HepG2 (cell line): ENCODE measurements around the gene COMMD7. TPM values are rescaled to one million over a fixed set of nuclear protein-coding genes. Genes with fewer than 3 reads are reported as not detected.

Experiments
- ATAC-seq: fragments of 200-7000 bp; cut with Tn5 transposase; 3 replicates; pipeline ENCODE4 v1.9.1; 2020; ENCODE audit warnings: mild to moderate bottlenecking, moderate library complexity
- BruUV-seq: library from RNA; stranded (reverse); fragments of 400-500 nt; replicated peaks from 2 replicates; lab custom pipeline; 2021; lab: Mats Ljungman, UMichigan
- CTCF ChIA-PET: fragments of 300-600 bp; formaldehyde crosslinking; extraction: SDS; loops from one replicate; lab custom pipeline; 2021; ENCODE audit warnings: low total read pairs, inconsistent platforms, low intra/inter-chr PET ratio; lab: Yijun Ruan, JAX
- POLR2A ChIA-PET: fragments of 350-600 bp; sonication (Branson Sonifier 250); formaldehyde crosslinking; loops from one replicate; lab custom pipeline; 2020; ENCODE audit warnings: antibody characterized with exemption, inconsistent platforms; lab: Yijun Ruan, JAX
- DNase-seq: peaks from one replicate; pipeline ENCODE4 v3.0.0-alpha.2; 2015; ENCODE audit warnings: low spot score
- FAIRE-seq: peaks from 3 replicates; lab custom pipeline; 2011; peaks lifted over from hg19 to GRCh38; lab: Jason Lieb, UNC
- H2AFZ ChIP-seq: one replicate; pipeline ENCODE4 v1.6.1; 2011; ENCODE audit warnings: low read length, inconsistent platforms
- H3K27ac ChIP-seq: fragments of 300-600 bp; 3 replicates; pipeline ENCODE4 v1.8.0; 2011; ENCODE audit warnings: mixed run types, mild to moderate bottlenecking, mixed read lengths, low read length, inconsistent platforms; ENCODE audit not compliant: insufficient read depth; ENCODE audit errors: extremely low read length
- H3K27me3 ChIP-seq, 2 experiments: fragments of 200-600 bp in 1 of 2; 2 replicates in 1 of 2; 3 replicates in 1 of 2; pipeline versions ENCODE4 v1.6.0 to v1.8.0; 2011; ENCODE audit warnings: low read length in 2 of 2, mild to moderate bottlenecking in 2 of 2, moderate library complexity in 2 of 2, inconsistent platforms in 1 of 2; ENCODE audit not compliant: insufficient read depth in 2 of 2, control insufficient read depth in 1 of 2
- H3K36me3 ChIP-seq, 2 experiments: fragments of 200-600 bp in 1 of 2; replicated peaks in 1 of 2; 2 replicates in 1 of 2; 3 replicates in 1 of 2; pipeline versions ENCODE4 v1.5.1 to v1.8.0; 2011; ENCODE audit warnings: low read length in 2 of 2, inconsistent platforms in 1 of 2; ENCODE audit not compliant: insufficient read depth in 2 of 2, control insufficient read depth in 1 of 2
- H3K4me1 ChIP-seq: 2 replicates; pipeline ENCODE4 v1.5.1; 2012; ENCODE audit warnings: low read length, inconsistent platforms; ENCODE audit not compliant: insufficient read depth
- H3K4me2 ChIP-seq: 2 replicates; pipeline ENCODE4 v1.6.0; 2011; ENCODE audit warnings: low read depth, low read length, inconsistent platforms
- H3K4me3 ChIP-seq, 3 experiments: fragments of 200-600 bp in 1 of 3; sonication (generic), shearing (Covaris generic) in 1 of 3; replicated peaks in 1 of 3; 2 replicates each; pipeline ENCODE4 v1.5.1; 2011 to 2016; ENCODE audit warnings: low read length in 3 of 3, inconsistent platforms in 2 of 3, low read depth in 2 of 3, mild to moderate bottlenecking in 2 of 3, control low read depth in 1 of 3, mixed read lengths in 1 of 3; ENCODE audit not compliant: insufficient read depth in 1 of 3
- H3K79me2 ChIP-seq: one replicate; pipeline ENCODE4 v1.6.1; 2011; ENCODE audit warnings: low read length, inconsistent platforms; ENCODE audit not compliant: insufficient read depth
- H3K9ac ChIP-seq: 2 replicates; pipeline ENCODE4 v1.6.0; 2011; ENCODE audit warnings: mild to moderate bottlenecking, low read depth, low read length, inconsistent platforms; ENCODE audit not compliant: insufficient read depth
- H3K9me3 ChIP-seq: 2 replicates; pipeline ENCODE4 v1.5.1; 2012; ENCODE audit warnings: mild to moderate bottlenecking, low read length
- H4K20me1 ChIP-seq: 2 replicates; pipeline ENCODE4 v1.6.0; 2011; ENCODE audit warnings: inconsistent platforms, mild to moderate bottlenecking, low read length, moderate library complexity; ENCODE audit not compliant: insufficient read depth
- AGO2 ChIP-seq: fragments of 200-400 bp; formaldehyde crosslinking; optimal IDR thresholded peaks from 2 replicates; pipeline ENCODE3; 2017; ENCODE audit warnings: mild to moderate bottlenecking, low read depth, low read length, moderate library complexity
- ARNT ChIP-seq: fragments of 450-650 bp; IDR thresholded peaks from 2 replicates; pipeline ENCODE4 v1.6.1; 2017
- ARNT2 ChIP-seq: sonication (generic); formaldehyde crosslinking; IDR thresholded peaks from 2 replicates; pipeline ENCODE4 v1.8.0; 2022; ENCODE audit warnings: mild to moderate bottlenecking, low read depth, missing genetic modification reagents, moderate library complexity
- ATF7 ChIP-seq, 2 experiments: fragments of 450-650 bp in 1 of 2; sonication (generic) in 1 of 2; formaldehyde crosslinking in 1 of 2; IDR thresholded peaks; 2 replicates each; pipeline versions ENCODE4 v1.4.0 to v1.6.1; 2016 to 2020; ENCODE audit warnings: antibody characterized with exemption in 1 of 2, mild to moderate bottlenecking in 1 of 2, missing genetic modification reagents in 1 of 2
- CREB1 ChIP-seq, 2 experiments: fragments of 450-650 bp in 1 of 2; IDR thresholded peaks; 2 replicates each; pipeline ENCODE4 v1.6.1; 2016 to 2017; ENCODE audit warnings: control low read depth in 1 of 2, mild to moderate bottlenecking in 1 of 2, missing compliant biosample characterization in 1 of 2, missing genetic modification characterization in 1 of 2
- CTCF ChIP-seq: sonication (generic); formaldehyde crosslinking; IDR thresholded peaks from 2 replicates; pipeline ENCODE4 v1.5.0; 2020; ENCODE audit warnings: mild to moderate bottlenecking, missing genetic modification reagents, moderate library complexity
- SP4 ChIP-seq: sonication (generic); formaldehyde crosslinking; IDR thresholded peaks from 2 replicates; pipeline ENCODE4 v1.8.1; 2023; ENCODE audit warnings: mild to moderate bottlenecking, missing genetic modification reagents
- TEAD2 ChIP-seq: sonication (generic); formaldehyde crosslinking; IDR thresholded peaks from 2 replicates; pipeline ENCODE4 v1.9.0; 2021; ENCODE audit warnings: missing genetic modification reagents
- THAP7 ChIP-seq: sonication (generic); formaldehyde crosslinking; IDR thresholded peaks from 2 replicates; pipeline ENCODE4 v1.8.1; 2023; ENCODE audit warnings: mild to moderate bottlenecking, missing genetic modification reagents
- ZEB1 ChIP-seq: IDR thresholded peaks from 2 replicates; pipeline ENCODE4 v1.6.1; 2012; ENCODE audit warnings: mild to moderate bottlenecking, low read depth, inconsistent platforms; ENCODE audit not compliant: insufficient replicate concordance
- ZFX ChIP-seq: sonication (generic); formaldehyde crosslinking; IDR thresholded peaks from 2 replicates; pipeline ENCODE4 v1.4.0; 2020; ENCODE audit warnings: mild to moderate bottlenecking, low read depth, missing genetic modification reagents, moderate library complexity
- ZMYM4 ChIP-seq: sonication (generic); formaldehyde crosslinking; IDR thresholded peaks from 2 replicates; pipeline ENCODE4 v1.8.1; 2023; ENCODE audit warnings: mild to moderate bottlenecking, missing genetic modification reagents
- ZNF101 ChIP-seq: sonication (generic); formaldehyde crosslinking; IDR thresholded peaks from 2 replicates; pipeline ENCODE4 v1.4.0; 2020; ENCODE audit warnings: mild to moderate bottlenecking, low read depth, missing genetic modification reagents, borderline replicate concordance
- ZNF280B ChIP-seq: sonication (generic); formaldehyde crosslinking; IDR thresholded peaks from 2 replicates; pipeline ENCODE4 v1.5.0; 2020; ENCODE audit warnings: missing genetic modification reagents, mild to moderate bottlenecking, borderline replicate concordance
- ZNF326 ChIP-seq: sonication (generic); formaldehyde crosslinking; IDR thresholded peaks from 2 replicates; pipeline ENCODE4 v1.4.0; 2020; ENCODE audit warnings: missing genetic modification reagents, borderline replicate concordance
- ZNF572 ChIP-seq: sonication (generic); formaldehyde crosslinking; IDR thresholded peaks from 2 replicates; pipeline ENCODE4 v1.5.1; 2020; ENCODE audit warnings: mild to moderate bottlenecking, missing genetic modification reagents
- WGBS: methylation state at CpG from one replicate; pipeline ENCODE4 v1.1.6; 2017; ENCODE audit warnings: low lambda C conversion rate; 5-methylcytosine and 5-hydroxymethylcytosine counted together
- in situ Hi-C: cut with HindIII; loops from 2 replicates; pipeline ENCODE4 v1.10.0; 2017; ENCODE audit warnings: low pct_unique_long_range_greater_than_20kb; ENCODE audit not compliant: extremely low pct_ligation_motif_present
- intact Hi-C: fragments of 100-400 bp; cut with micrococcal nuclease; formaldehyde crosslinking; loops from one replicate; pipeline ENCODE4 v1.10.0; 2022; ENCODE audit not compliant: unreplicated experiment
- polyA plus RNA-seq, 8 experiments: library from polyadenylated mRNA; depleted of rRNA in 3 of 8; stranded (reverse) in 7 of 8; unstranded in 1 of 8; fragments of >200 nt; fragmentation: Illumina TruSeq in 4 of 8; extraction: Trizol in 4 of 8; gene quantifications; 2 replicates each; pipeline versions ENCODE4 v1.2.1 to v1.2.3, GENCODE V29; 2011 to 2016; ENCODE audit warnings: low read depth in 4 of 8, missing spikeins in 1 of 8, mixed read lengths in 1 of 8; ENCODE audit not compliant: insufficient read depth in 1 of 8
- total RNA-seq, 5 experiments: library from RNA; depleted of rRNA; stranded (reverse); fragments of >200 nt; fragmentation: Illumina TruSeq; extraction: Trizol; gene quantifications; 2 replicates each; pipeline ENCODE4 v1.2.3, GENCODE V29; 2016; ENCODE audit warnings: low read depth in 1 of 5
- TF ChIP-seq, protein P1 (sequence below): sonication (generic); formaldehyde crosslinking; IDR thresholded peaks from 2 replicates; pipeline ENCODE4 v1.9.0; 2022; ENCODE audit warnings: missing genetic modification reagents, mild to moderate bottlenecking, borderline replicate concordance
- TF ChIP-seq, protein P2 (sequence below): sonication (generic); formaldehyde crosslinking; IDR thresholded peaks from 2 replicates; pipeline ENCODE4 v1.5.1; 2020; ENCODE audit warnings: mild to moderate bottlenecking, missing genetic modification reagents, borderline replicate concordance

COMMD7 gene
- total and polyA plus RNA-seq, 2 of the 13 experiments (the other 11 are each of a cell fraction or from before 2014, with no cell fraction given) = 42.1 to 53.3 TPM

- ChIA-PET POLR2A (interaction anchor here (1.0 kb wide), 1 partner anchor 9 kb away, joined by 3 read pairs; no protein-coding TSS in a partner anchor), CTCF (no interaction called here)
- peaks cover 16% of the 10 kb centered on the region for H3K4me1 ChIP-seq
- H3K27me3 ChIP-seq = no peaks in the 10 kb centered on the region
- in situ Hi-C loops = no loop called here
- H3K4me2 ChIP-seq = no peak overlapping the region
- ATAC-seq (no peak), DNase-seq (no peak), FAIRE-seq (no peak)
- no peaks in the 10 kb centered on the region for H3K9me3 ChIP-seq
- peaks cover 10 to 17% of the 10 kb centered on the region in 2 experiments for H3K36me3 ChIP-seq
- no peak overlapping the region for H3K9ac ChIP-seq
- WGBS = 88% methylated on average over 7 of the region's 7 CpGs
- no peaks in the 10 kb centered on the region for H4K20me1 ChIP-seq
- H2AFZ ChIP-seq = no peak overlapping the region
- no peaks in the 10 kb centered on the region for H3K79me2 ChIP-seq
- intact Hi-C loops = no loop called here
- no peak overlapping the region for H3K4me3 ChIP-seq
- H3K27ac ChIP-seq = no peak overlapping the region
- BruUV-seq = no TSS peak
- TF ChIP-seq ARNT (no peak), ARNT2 (CRISPR knock-in tag) (no peak), ZNF280B (CRISPR knock-in tag) (no peak), ZNF101 (CRISPR knock-in tag) (no peak), ZEB1 (no peak), ZMYM4 (CRISPR knock-in tag) (no peak), THAP7 (CRISPR knock-in tag) (no peak), CTCF (CRISPR knock-in tag) (no peak), AGO2 (no peak), ZNF326 (no peak), SP4 (CRISPR knock-in tag) (no peak), ZFX (CRISPR knock-in tag) (no peak), CREB1 (IDR thresholded peaks at IDR 0.05) (no peak), CREB1 (CRISPR knock-in tag; IDR thresholded peaks at IDR 0.05) (no peak), ATF7 (IDR thresholded peaks at IDR 0.05) (no peak), ATF7 (CRISPR knock-in tag; IDR thresholded peaks at IDR 0.05) (no peak), TEAD2 (no peak), ZNF572 (CRISPR knock-in tag) (no peak)
- TF ChIP-seq, protein P1, sequence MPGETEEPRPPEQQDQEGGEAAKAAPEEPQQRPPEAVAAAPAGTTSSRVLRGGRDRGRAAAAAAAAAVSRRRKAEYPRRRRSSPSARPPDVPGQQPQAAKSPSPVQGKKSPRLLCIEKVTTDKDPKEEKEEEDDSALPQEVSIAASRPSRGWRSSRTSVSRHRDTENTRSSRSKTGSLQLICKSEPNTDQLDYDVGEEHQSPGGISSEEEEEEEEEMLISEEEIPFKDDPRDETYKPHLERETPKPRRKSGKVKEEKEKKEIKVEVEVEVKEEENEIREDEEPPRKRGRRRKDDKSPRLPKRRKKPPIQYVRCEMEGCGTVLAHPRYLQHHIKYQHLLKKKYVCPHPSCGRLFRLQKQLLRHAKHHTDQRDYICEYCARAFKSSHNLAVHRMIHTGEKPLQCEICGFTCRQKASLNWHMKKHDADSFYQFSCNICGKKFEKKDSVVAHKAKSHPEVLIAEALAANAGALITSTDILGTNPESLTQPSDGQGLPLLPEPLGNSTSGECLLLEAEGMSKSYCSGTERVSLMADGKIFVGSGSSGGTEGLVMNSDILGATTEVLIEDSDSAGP = no peak
- TF ChIP-seq, protein P2, sequence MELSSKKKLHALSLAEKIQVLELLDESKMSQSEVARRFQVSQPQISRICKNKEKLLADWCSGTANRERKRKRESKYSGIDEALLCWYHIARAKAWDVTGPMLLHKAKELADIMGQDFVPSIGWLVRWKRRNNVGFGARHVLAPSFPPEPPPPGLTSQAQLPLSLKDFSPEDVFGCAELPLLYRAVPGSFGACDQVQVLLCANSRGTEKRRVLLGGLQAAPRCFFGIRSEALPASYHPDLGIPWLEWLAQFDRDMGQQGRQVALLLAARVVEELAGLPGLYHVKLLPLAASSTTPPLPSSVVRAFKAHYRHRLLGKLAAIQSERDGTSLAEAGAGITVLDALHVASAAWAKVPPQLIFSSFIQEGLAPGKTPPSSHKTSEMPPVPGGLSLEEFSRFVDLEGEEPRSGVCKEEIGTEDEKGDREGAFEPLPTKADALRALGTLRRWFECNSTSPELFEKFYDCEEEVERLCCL (CRISPR knock-in tag) = no peak
Observed at GRCh38 chr20:32727683-32728082, 15.6 kb downstream of the COMMD7 start.
